Uterus (tissue), 2 donors: ENCODE data around the gene SND1.

Experiments used
- POLR2A ChIP-seq, 2 donors: fragments of 450-650 bp; IDR thresholded peaks; one replicate each; pipeline ENCODE4 v1.6.1; 2016; ENCODE audit warnings: antibody characterized with exemption in 2 of 2, mild to moderate bottlenecking in 1 of 2, moderate library complexity in 1 of 2
- TF ChIP-seq, protein P1 (sequence below), 4 experiments: fragments of 200-600 bp in 2 of 4; fragments of 450-650 bp in 2 of 4; sonication (generic) in 2 of 4; IDR thresholded peaks; one replicate each; pipeline ENCODE4 v1.5.1; 2016 to 2019; ENCODE audit warnings: antibody characterized with exemption in 4 of 4, mild to moderate bottlenecking in 2 of 4, moderate library complexity in 1 of 4

DNA sequence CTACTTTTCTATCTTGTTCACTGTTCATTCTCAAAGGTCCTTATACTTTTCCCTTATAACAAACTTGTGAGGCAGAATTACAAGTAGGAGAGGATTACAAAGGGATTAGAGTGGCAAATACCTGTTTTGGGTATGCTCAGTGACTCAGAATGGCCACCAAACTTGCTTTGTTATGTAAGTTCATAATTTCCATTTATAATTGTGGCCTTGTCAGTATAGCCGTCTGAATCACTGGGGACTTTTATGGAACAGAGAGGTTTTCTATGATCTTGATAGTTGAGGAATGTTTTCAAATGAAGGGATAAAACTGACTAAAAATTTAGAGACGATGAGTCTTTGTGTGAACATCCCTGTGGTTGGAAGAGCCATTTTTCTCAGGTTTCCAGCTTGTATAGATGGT is 116.2 kb downstream of the SND1 start:
- TF ChIP-seq, protein P1, sequence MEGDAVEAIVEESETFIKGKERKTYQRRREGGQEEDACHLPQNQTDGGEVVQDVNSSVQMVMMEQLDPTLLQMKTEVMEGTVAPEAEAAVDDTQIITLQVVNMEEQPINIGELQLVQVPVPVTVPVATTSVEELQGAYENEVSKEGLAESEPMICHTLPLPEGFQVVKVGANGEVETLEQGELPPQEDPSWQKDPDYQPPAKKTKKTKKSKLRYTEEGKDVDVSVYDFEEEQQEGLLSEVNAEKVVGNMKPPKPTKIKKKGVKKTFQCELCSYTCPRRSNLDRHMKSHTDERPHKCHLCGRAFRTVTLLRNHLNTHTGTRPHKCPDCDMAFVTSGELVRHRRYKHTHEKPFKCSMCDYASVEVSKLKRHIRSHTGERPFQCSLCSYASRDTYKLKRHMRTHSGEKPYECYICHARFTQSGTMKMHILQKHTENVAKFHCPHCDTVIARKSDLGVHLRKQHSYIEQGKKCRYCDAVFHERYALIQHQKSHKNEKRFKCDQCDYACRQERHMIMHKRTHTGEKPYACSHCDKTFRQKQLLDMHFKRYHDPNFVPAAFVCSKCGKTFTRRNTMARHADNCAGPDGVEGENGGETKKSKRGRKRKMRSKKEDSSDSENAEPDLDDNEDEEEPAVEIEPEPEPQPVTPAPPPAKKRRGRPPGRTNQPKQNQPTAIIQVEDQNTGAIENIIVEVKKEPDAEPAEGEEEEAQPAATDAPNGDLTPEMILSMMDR (IDR thresholded peaks at IDR 0.05): no peak
- TF ChIP-seq POLR2A (IDR thresholded peaks at IDR 0.05): no peak
